ENCODE results near the gene TRIM49.
"Not testable (repeated sequence)": the region's sequence is repeated elsewhere in the genome, so short reads cannot be mapped to it uniquely, and the experiment has no call there.

Gene TRIM49, protein sequence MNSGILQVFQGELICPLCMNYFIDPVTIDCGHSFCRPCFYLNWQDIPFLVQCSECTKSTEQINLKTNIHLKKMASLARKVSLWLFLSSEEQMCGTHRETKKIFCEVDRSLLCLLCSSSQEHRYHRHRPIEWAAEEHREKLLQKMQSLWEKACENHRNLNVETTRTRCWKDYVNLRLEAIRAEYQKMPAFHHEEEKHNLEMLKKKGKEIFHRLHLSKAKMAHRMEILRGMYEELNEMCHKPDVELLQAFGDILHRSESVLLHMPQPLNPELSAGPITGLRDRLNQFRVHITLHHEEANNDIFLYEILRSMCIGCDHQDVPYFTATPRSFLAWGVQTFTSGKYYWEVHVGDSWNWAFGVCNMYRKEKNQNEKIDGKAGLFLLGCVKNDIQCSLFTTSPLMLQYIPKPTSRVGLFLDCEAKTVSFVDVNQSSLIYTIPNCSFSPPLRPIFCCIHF

DNA sequence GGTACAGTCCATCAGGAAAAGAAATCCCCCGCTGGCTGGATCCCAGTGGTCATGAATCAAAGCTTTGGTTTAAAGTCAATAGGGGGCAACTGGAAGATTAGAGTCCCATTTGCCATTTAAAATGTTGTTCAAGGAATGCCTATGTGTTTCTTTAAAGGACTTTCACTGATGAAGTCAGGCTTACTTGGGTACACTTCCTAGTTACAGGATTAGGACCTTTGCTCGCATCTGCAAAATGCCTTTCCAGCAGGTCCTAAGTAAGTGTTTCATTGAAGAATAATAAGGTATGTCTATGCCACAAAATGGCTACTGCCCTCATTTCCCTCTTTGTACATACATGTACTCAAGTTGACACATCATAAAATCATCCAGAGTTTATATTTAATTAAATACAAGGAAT, at the start of gene TRIM49:
TSS of gene TRIM49 (minus strand) at position 101 of the 400 bp plus-strand sequence. CDS start 4,106 bp downstream, outside the sequence.
- DNase-seq = not testable (repeated sequence)

DNA sequence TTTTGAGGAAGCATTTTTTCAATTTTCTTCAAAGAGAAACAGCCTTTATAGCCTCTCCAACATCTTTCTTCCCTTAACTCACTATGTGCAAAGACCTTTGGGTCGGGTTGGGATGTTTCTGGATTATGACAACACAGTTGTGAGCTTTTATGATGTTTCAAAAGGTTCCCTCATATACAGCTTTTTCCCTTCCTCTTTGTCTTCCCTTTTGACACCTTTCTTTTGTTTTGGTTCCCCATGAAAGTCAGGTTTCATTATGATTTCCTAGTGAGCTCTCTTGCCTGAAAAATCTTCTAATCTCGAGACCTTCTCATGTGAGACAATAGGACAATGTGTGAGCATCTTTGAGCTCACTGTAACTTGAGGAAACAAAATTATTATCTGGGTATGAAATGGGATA, 18.3 kb upstream of the TRIM49 start:
- not testable (repeated sequence) for DNase-seq

GRCh38 chr11:89820008-89820407, 11.6 kb upstream of the TRIM49 start:
- not testable (repeated sequence) for DNase-seq

DNA sequence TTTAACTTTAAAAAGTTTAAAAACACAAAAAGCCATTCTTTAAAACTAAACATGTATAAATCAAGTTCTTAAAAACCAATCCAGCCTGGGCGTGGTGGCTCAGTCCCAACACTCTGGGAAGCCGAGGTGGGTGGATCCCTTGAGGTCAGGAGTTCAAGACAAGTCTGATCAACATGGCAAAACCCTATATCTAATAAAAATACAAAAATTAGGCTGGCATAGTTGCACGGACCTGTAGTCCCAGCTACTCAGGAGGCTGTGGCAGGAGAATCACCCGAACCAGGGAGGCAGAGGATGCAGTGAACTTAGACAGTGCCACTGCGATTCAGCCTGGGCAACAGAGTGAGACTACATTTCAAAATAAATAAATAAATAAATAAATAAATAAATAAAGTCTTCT, 5.2 kb upstream of the TRIM49 start:
- DNase-seq = not testable (repeated sequence)

DNA sequence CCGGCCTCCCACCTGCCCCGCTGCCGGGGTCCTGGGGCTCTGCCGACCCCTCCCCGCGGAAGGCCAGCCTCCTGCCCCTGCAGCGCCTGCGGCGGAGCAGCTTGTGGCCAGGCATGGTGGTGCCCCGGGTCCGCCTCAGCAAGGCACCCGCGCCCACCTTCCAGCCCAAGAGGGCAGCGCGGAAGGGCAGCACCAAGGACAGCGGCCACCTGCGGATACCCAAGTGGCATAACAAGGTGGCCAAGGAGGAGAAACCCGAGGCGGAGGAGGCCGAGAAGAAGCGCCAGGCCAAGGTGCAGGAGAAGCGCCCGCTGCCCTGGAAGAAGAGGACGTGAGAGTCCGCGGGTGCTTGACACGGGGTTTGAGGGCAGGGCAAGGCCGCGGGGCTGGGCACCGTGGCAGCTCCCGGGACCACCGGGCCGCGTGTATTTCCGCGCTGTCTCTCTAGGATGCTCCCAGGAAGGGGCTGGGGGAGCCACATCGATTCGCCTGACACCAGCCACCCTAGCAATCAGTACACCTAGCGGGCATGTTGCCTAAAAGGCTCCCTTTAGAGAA, 20.8 kb downstream of the TRIM49 start:
- not testable (repeated sequence) for DNase-seq

DNA sequence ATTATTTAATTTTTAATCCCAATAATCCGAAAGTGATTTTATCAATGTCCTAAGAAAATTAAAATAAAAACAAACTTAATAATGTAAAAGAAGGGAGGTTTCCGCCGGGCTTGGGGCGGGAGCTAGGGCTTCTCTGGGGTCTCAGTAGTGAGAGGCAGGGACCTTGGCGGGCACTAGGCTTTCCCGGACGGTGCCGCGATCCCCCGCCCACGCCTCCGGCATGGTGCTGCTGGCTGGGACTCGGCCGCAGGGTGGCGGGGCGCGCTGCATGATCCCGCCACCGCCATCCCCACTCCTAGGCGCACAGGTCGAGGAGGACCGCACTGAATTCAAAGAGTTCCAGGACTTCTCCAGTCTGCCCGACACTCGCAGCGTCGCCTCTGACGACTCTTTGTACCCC, 22.6 kb downstream of the TRIM49 start:
- not testable (repeated sequence) for DNase-seq

DNA sequence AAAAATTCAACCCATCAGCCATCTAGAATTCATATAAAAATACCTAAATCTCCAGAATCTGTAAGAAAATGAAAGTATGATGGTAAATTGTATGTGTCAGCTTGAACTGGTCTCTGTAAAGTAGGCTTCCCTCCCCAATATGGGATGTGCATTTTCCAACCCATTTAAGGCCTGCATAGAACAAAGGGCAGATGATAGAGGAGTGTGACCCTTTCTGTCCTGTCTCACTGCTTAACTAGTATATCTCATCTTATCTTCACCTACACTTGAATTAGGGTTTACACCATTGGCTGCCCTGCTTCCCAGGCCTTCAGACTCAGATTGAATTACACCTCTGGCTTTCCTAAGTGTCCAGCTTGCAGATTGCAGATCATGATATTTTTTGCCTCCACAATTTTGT, 57.6 kb downstream of the TRIM49 start:
- not testable (repeated sequence) for DNase-seq
